HG03575 (cell line): ENCODE results near the gene DCAF11.
A peak's percentile ranks its signal among the peaks of the same experiment; 100 is the strongest.

Experiments used
- ATAC-seq: cut with Tn5 transposase; IDR thresholded peaks from one replicate; pipeline ENCODE4 v1.9.1; 2021; ENCODE audit not compliant: unreplicated experiment, insufficient number of reproducible peaks, low FRiP score; ENCODE audit errors: extremely low read depth

Gene DCAF11

GRCh38 chr14:24132976-24133375, 18.4 kb downstream of the DCAF11 start:
- ATAC-seq = no peak

- no peak for ATAC-seq
These were observed 19.2 kb downstream of the DCAF11 start for GRCh38 chr14:24133735-24134134.

- no peak for ATAC-seq
These were observed 20.9 kb downstream of the DCAF11 start for GRCh38 chr14:24135584-24135833.

- no peak for ATAC-seq
These were observed 21.5 kb downstream of the DCAF11 start, which contains the start of gene PSME1 for GRCh38 chr14:24135834-24136683. Gene PSME1, plus strand, starts transcription at chr14:24136194. Its CDS starts 69 bp downstream, at chr14:24136263.

- no peak for ATAC-seq
These were observed 22.3 kb downstream of the DCAF11 start for GRCh38 chr14:24136684-24137528.

- no peak for ATAC-seq
These were observed 23.2 kb downstream of the DCAF11 start for GRCh38 chr14:24137529-24138395.

- no peak for ATAC-seq
These were observed 24.1 kb downstream of the DCAF11 start for GRCh38 chr14:24138396-24139271.

GRCh38 chr14:24139272-24139934, 24.8 kb downstream of the DCAF11 start:
- no peak for ATAC-seq

- ATAC-seq = peak; percentile 48
These were observed 26.7 kb downstream of the DCAF11 start, which contains the start of gene EMC9 for GRCh38 chr14:24141097-24141880. Gene EMC9, minus strand, starts transcription at chr14:24141591. Its CDS starts 287 bp downstream, at chr14:24141304.

- no peak for ATAC-seq
These were observed 28.9 kb downstream of the DCAF11 start for GRCh38 chr14:24143511-24143910.

- no peak for ATAC-seq
These were observed 29.9 kb downstream of the DCAF11 start for GRCh38 chr14:24144451-24144850.

- ATAC-seq = no peak
These were observed 30.6 kb downstream of the DCAF11 start for GRCh38 chr14:24145219-24145618.

- ATAC-seq = no peak
These were observed 31.3 kb downstream of the DCAF11 start for GRCh38 chr14:24145690-24146452.

GRCh38 chr14:24146453-24146977, 31.9 kb downstream of the DCAF11 start, which contains the start of gene PSME2:
Gene PSME2, minus strand, starts transcription at chr14:24146610. Its CDS starts 29 bp downstream, at chr14:24146581.
- peak; percentile 31 for ATAC-seq

GRCh38 chr14:24146978-24147760, 32.6 kb downstream of the DCAF11 start, which contains the start of gene RNF31:
Gene RNF31, plus strand, starts transcription at chr14:24147498. Its CDS starts 201 bp downstream, at chr14:24147699.
- peak; percentile 67 for ATAC-seq
